ENCODE measurements around the gene ATMIN. TPM values are rescaled to one million over a fixed set of nuclear protein-coding genes. Genes with fewer than 3 reads are reported as not detected.
A peak's percentile ranks its signal among the peaks of the same experiment; 100 is the strongest.

Gene ATMIN
- total and polyA plus RNA-seq, 9 donors: 15.6 to 39.5 (median 33.8) TPM

DNA sequence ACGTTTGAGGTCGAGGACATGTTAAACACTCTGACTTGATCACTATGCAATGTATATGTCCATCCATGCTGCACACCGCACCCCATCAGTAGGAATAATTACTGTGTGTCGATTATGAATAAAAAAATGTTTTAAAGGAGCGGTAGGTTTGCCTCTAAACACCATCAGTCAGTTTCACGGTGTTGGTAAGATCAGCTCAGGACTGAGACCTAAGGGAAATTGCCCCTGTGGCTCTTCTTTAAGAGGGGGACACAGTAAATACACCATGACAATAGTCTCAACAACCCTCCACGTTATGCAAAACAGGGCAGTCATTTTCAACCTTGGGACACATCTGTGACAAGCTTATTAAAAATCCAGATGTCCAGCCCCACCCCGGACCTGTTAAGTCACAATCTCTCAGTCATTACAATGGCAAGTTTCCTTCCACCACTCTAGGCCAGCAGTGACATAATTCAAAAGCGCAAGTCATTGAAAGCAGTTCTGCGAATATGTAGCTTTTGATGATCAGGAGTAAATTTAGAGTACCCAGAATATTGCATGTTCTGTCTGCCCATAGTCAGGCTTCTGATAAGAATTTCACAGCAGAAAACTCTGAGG is 1.2 kb downstream of the ATMIN start:
- H3K27ac ChIP-seq: no peak overlapping the region

GRCh38 chr16:81040131-81040530 is 4.5 kb downstream of the ATMIN start:
- H3K27ac ChIP-seq: no peak overlapping the region
- peaks cover 7% of the 10 kb centered on the region for H3K4me1 ChIP-seq (ENCODE audit: insufficient read depth)
- H3K9me3 ChIP-seq: no peaks in the 10 kb centered on the region
- DNase-seq: no peak
- H3K36me3 ChIP-seq: no peaks in the 10 kb centered on the region
- intact Hi-C loops (cut with DNase I): no loop called here
- no peaks in the 10 kb centered on the region for H3K27me3 ChIP-seq
- TF ChIP-seq POLR2A (IDR thresholded peaks at IDR 0.05) (no peak), EP300 (IDR thresholded peaks at IDR 0.05) (no peak)
- TF ChIP-seq, protein P1, sequence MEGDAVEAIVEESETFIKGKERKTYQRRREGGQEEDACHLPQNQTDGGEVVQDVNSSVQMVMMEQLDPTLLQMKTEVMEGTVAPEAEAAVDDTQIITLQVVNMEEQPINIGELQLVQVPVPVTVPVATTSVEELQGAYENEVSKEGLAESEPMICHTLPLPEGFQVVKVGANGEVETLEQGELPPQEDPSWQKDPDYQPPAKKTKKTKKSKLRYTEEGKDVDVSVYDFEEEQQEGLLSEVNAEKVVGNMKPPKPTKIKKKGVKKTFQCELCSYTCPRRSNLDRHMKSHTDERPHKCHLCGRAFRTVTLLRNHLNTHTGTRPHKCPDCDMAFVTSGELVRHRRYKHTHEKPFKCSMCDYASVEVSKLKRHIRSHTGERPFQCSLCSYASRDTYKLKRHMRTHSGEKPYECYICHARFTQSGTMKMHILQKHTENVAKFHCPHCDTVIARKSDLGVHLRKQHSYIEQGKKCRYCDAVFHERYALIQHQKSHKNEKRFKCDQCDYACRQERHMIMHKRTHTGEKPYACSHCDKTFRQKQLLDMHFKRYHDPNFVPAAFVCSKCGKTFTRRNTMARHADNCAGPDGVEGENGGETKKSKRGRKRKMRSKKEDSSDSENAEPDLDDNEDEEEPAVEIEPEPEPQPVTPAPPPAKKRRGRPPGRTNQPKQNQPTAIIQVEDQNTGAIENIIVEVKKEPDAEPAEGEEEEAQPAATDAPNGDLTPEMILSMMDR (IDR thresholded peaks at IDR 0.05): no peak
- 94 to 96% (median 95%) methylated on average over 2 of the region's 2 CpGs for WGBS, 3 donors
- no peak overlapping the region for H3K4me3 ChIP-seq

More for the DNA sequence above, 1.2 kb downstream of the ATMIN start:
- H3K4me1 ChIP-seq (ENCODE audit: insufficient read depth): peaks cover 7% of the 10 kb centered on the region
- no peaks in the 10 kb centered on the region for H3K27me3 ChIP-seq
- DNase-seq: no peak
- H3K36me3 ChIP-seq: no peaks in the 10 kb centered on the region
- peak overlapping the region; percentile 76 for H3K4me3 ChIP-seq
- WGBS, 3 donors: 30 to 32% (median 32%) methylated on average over 10 of the region's 10 CpGs
- intact Hi-C loops (cut with DNase I): loop anchor here in 1 of 4 donors (10.0 kb wide), 1 partner anchor 708 kb away; no protein-coding TSS in a partner anchor
- H3K9me3 ChIP-seq: no peaks in the 10 kb centered on the region
- TF ChIP-seq EP300 (IDR thresholded peaks at IDR 0.05): no peak
- no peak for TF ChIP-seq POLR2A (IDR thresholded peaks at IDR 0.05)
- TF ChIP-seq, protein P1 (IDR thresholded peaks at IDR 0.05): no peak

DNA sequence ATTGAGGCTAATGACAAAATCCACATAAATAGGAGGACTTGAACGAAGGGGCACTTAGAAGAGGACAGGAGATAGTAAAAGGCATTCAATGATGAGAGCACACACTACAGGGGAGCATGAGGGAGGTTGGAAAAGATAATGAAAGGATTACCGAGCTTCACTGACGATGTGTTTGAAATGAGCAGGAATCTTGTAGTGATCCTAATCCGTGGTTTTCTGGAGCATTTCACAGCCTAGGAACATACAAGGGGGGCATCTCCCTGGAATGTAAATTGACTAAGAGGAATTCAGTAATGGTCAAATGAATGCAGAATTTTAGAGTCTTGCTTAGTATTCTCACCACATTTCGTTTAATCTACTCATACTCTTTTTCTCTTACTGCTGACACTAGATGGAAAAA is 5.2 kb downstream of the ATMIN start:
- 69 to 72% (median 71%) methylated on average over 5 of the region's 5 CpGs for WGBS, 3 donors
- intact Hi-C loops (cut with DNase I): no loop called here
- H3K27me3 ChIP-seq: no peaks in the 10 kb centered on the region
- H3K9me3 ChIP-seq: no peaks in the 10 kb centered on the region
- no peak overlapping the region for H3K27ac ChIP-seq
- DNase-seq: no peak
- TF ChIP-seq POLR2A (IDR thresholded peaks at IDR 0.05) (no peak), EP300 (IDR thresholded peaks at IDR 0.05) (no peak)
- TF ChIP-seq, protein P1 (IDR thresholded peaks at IDR 0.05): no peak
- no peaks in the 10 kb centered on the region for H3K36me3 ChIP-seq
- no peak overlapping the region for H3K4me3 ChIP-seq
- H3K4me1 ChIP-seq (ENCODE audit: insufficient read depth): peaks cover 4% of the 10 kb centered on the region

DNA sequence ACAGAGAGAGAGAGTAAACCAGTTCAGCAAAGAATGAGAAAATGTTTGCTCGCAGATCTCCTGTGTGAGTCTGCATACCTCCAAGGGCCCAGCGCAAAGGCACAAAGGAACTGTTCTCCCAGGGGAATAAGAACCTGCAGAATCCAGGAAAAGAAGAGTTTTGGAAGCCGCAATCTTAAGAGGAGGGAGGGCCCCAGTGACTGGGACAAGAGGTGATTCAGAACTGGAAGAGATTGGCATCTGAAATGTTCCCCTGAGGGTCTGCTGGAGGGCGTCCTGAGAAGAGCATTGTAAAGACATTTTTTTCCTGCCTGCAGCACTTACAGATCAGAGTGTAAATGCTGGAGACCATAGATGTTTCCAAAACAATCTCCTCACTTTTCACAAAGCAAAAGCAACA is 6.1 kb downstream of the ATMIN start:
- intact Hi-C loops (cut with DNase I): no loop called here
- no peak for DNase-seq
- no peak overlapping the region for H3K27ac ChIP-seq
- H3K4me3 ChIP-seq: no peak overlapping the region
- no peaks in the 10 kb centered on the region for H3K27me3 ChIP-seq
- no peaks in the 10 kb centered on the region for H3K36me3 ChIP-seq
- TF ChIP-seq POLR2A (IDR thresholded peaks at IDR 0.05) (no peak), EP300 (IDR thresholded peaks at IDR 0.05) (no peak)
- TF ChIP-seq, protein P1 (IDR thresholded peaks at IDR 0.05): no peak
- no peaks in the 10 kb centered on the region for H3K9me3 ChIP-seq
- 92 to 93% (median 93%) methylated on average over 4 of the region's 4 CpGs for WGBS, 3 donors
- H3K4me1 ChIP-seq (ENCODE audit: insufficient read depth): peaks cover 4% of the 10 kb centered on the region
